OCI-LY1 (cell line): Measurements from ENCODE around the gene CCL2.

ENCODE experiments used
- CTCF ChIP-seq: fragments of 200-600 bp; sonication (generic), shearing (Covaris generic); IDR thresholded peaks from 2 replicates; pipeline ENCODE4 v1.5.1; 2017; ENCODE audit warnings: mild to moderate bottlenecking, antibody characterized with exemption, low read length, moderate library complexity, mixed read lengths
- EZH2 ChIP-seq: fragments of 200-600 bp; sonication (generic), shearing (Covaris generic); IDR thresholded peaks from 2 replicates; pipeline ENCODE4 v1.8.0; 2017; ENCODE audit warnings: borderline replicate concordance, mixed run types, mild to moderate bottlenecking, antibody characterized with exemption, low read length, moderate library complexity, mixed read lengths

- TF ChIP-seq CTCF (no peak), EZH2 (no peak)
Observed at GRCh38 chr17:34290586-34290985, 35.5 kb downstream of the CCL2 start.
